Urothelium cell line (cell line): ENCODE measurements around the gene DACT3.

Experiments used
- DNase-seq: peaks from one replicate; pipeline ENCODE4 v3.0.0; 2011; ENCODE audit warnings: low spot score, mixed read lengths
- FAIRE-seq: peaks from 2 replicates; lab custom pipeline; 2011; peaks lifted over from hg19 to GRCh38; lab: Jason Lieb, UNC

The DACT3 gene, protein sequence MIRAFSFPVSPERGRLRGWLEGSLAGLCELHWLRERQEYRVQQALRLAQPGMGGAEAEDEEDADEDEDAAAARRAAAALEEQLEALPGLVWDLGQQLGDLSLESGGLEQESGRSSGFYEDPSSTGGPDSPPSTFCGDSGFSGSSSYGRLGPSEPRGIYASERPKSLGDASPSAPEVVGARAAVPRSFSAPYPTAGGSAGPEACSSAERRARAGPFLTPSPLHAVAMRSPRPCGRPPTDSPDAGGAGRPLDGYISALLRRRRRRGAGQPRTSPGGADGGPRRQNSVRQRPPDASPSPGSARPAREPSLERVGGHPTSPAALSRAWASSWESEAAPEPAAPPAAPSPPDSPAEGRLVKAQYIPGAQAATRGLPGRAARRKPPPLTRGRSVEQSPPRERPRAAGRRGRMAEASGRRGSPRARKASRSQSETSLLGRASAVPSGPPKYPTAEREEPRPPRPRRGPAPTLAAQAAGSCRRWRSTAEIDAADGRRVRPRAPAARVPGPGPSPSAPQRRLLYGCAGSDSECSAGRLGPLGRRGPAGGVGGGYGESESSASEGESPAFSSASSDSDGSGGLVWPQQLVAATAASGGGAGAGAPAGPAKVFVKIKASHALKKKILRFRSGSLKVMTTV

DNA sequence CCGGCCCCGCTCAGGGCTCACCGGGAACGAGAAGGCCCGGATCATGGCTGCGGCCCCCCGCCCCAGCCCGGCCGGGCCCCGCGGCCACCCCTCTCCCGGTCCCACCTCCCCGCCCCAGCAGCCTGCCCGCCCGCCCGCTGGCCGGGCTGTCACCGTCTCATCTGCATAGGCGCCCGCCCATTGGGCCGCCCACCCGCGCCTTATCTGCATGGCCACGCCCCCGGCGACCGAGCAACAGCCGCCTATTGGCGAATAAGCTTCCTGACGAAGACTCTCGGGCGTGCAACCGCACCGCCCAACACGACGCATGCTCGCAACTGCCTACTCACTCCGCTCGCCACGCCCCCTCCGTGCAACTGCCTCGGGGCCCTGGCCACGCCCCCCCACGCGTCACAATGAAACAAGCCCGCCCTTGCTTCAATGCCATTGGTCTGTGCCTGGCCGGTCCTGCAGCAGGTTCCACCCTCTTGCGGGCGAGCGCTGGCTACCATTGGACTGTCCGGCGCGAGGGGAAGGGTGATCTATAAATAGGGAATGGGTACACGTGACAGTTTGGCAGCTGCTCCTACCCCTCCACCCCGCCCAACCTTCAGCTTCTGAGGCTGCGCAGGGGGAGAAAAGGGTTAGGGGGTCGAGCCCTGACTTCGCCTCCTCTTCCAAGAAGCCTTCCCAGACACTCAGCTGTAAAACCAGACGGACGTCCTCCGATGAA lies at the start of gene DACT3:
DACT3 (minus strand) TSS at position 163 of the 712 bp plus-strand sequence; CDS start at position 45, 118 bp downstream.
- DNase-seq (peak; percentile 99), FAIRE-seq (peak; percentile 89)

DNA sequence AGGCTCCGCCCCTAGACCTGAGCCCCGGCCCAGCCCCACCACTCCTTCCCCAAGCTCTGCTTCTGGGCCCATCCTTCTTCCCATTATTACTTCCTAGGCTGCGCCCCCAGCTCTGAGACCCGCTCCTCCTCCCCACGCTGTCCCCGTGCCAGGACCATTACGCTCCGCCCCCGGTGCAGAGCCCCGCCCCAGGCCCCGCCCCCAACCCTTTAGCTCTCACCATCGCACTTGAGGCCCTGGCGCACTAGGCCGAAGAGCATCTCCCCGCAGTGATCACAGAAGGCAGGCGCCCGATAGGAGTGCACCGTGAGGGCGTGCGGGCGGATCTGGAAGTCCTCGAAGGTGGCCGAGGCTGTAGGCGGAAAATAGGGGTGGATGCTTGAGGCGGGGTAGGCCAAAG lies 49.7 kb upstream of the DACT3 start:
- FAIRE-seq (no peak), DNase-seq (no peak)

DNA sequence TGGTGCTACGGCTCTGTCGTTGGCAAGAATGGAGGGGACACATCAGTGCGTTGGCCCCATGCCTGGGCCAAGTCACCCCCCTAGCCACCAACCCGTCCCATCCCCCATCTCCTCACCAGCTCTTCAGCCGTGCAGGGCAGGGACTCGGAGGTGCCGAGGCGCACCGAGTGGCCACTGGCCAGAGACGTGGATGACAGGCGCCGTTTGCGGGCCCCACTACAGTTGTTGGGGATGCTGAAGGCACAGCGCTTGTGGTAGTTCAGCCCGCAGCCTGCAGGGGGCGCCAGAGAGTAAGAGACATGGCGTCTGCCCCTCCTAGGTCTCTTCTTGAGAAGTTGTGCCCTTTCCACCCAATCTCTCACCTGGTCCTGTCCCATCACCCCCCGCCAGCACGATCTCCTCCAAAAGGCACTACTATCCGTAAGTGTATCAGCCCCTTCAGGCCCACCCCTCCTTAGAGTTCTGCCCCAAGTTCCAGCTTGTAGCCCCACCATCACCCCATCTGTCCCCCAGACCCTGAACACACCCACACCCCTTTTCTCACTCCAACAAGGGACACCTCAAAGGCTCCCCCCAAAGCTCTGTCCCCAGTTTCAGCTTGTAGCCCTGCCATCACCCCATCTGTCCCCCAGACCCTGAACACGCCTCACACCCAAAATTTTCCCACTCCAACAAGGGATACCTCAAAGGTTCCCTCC lies 43.5 kb upstream of the DACT3 start:
- DNase-seq = peak; percentile 78
- FAIRE-seq = no peak

DNA sequence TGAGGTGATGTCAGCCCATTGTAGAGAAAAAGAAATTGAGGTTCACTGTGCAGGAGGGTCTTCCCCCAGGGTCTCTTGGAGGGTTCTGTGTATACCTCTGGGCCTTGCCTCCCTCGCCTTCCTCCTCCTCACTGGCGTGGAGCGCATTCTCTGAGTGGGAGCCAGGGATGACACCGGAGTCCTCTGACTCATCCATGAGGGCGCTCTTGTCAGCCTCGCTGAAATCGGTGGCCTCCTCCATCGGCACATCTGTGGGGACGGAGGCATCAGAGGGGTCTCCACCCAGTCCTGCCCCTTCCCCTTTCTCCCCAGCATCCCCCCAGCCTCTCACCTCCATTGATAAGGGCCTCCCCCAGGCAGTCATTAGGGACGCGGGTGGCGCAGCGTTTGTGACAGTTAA lies 39.7 kb upstream of the DACT3 start:
- DNase-seq = no peak
- no peak for FAIRE-seq

DNA sequence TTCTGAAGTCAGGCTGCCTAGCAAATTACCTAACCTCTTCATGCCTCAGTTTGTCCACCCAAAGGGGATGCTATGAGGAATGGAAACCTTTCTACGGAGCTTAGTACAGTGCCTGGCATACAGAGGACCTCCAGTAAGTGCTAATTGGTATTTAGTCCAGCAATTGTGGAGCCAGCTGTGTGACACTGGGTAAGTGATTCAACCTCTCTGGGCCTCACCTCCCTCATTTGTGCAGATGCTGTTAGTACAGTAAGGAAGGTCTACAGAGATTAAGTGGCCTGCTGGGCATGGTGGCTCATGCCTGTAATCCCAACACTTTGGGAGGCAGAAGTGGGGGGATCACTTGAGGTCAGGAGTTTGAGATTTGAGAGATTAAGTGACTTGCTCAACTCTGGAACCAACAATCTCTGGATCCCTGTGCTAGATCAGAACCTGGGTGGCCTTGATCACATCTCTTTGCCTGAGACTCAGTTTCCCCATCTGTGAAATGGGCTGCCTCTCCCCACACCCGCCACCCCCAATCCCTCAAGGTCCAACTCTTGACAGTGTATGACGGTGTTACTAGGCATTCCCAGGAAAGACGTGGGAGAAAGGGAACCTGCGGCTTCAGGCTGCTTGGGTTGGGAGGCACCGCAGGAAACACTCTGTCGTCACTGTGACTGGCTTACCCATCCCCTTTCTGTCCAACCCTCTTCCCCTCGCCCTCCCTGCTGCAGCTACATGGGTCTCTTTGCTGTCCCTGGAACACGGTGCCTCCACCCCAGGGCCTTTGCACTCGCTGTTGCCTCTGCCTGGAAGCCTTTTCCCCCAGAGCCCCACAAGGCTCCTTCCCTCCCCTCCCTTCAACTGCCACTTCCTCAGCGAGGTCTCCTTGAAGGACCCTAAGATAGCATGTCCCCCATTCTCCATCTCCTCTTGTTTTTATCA lies 37.7 kb upstream of the DACT3 start:
- FAIRE-seq (no peak), DNase-seq (no peak)

DNA sequence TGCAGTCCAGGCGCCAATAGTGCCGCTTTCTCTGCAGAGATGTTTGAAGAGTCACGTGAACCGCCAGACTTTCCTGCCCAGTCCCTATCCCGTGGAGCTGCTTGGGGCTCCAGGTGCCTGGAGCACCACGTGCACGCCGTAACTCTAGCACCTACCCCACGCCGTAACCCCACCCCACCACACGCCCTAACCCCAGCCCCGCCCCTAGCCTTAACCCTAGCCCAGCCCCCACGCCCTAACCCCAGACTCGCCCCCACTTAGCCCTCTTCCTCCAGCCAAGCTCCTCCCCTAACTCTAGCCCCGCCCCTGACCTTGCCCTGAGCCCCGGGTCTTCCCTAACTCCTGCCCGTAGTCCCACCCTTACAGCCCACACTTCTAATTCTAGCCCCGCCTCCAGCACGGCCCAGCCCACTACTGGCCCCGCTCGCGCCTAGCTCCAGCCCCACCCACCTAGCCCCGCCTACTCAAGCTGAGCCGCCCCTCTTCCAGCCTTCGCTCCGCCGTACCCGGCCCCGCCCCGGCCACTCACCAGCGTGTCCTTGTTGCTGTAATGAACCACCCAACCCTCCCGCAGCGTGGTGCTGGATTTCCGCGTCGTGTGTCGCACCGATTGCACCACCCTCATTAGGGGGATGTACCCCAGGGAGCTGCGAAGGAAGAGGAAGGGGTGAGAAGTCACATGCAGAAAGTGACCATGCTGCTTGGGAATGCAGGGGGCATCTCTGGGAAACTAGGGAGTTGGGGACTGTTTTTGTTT lies 36.4 kb upstream of the DACT3 start:
- no peak for DNase-seq
- no peak for FAIRE-seq

DNA sequence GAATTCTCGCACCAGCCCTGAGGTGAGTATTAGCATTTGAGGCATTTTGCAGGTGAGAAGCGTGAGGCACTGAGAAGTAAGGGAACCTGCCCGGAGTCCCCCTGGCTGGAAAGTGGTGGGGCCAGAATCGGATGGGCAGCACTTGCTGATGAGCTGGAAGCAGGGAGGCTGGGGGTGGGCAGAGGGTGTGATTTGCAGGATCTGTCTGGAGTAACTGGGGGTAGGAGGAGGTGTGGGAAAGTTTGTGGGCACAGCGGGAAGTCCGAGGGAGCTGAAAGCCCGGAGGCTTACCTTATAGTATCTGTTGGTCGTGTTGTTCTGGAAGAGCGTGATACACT lies 35.9 kb upstream of the DACT3 start:
- DNase-seq (no peak), FAIRE-seq (no peak)

DNA sequence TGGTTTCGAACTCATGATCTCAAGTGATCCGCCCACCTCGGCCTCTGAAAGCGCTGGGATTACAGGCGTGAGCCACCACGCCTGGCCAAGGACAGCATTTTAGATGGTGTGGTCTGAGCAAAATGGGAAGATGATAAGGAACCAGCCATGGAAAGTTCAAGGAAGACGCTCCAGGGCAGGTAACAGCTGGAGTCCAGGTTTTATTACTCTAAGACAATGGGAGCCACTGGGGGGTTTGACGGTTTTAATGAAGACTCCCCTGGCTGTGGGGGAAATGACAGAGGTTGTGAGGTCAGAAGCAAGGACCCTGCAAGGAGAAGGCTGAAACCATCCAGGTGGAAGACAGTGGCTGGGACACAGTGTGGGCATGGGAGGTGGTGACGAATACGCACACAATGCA lies 35.1 kb upstream of the DACT3 start:
- no peak for DNase-seq
- FAIRE-seq = no peak

DNA sequence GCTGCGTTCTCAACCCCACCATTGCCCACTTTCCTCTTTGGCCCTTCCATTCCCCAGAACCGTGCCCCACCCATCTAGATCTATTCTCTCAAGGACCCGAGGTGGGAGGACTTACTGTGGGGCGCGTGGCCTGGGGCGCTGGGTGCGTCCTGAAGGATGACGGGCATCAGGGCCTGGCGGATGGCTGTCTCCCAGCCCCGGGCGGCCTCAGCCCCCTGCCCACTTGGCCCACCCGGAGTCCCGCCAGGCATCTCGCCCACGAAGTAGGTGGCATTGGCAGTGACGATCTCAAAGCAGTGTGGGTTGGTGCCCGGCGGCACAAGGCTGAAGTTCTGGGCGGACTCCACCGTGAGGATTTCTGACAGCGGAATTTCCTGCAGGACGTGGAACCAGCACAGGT lies 32.8 kb upstream of the DACT3 start:
- FAIRE-seq = no peak
- no peak for DNase-seq

DNA sequence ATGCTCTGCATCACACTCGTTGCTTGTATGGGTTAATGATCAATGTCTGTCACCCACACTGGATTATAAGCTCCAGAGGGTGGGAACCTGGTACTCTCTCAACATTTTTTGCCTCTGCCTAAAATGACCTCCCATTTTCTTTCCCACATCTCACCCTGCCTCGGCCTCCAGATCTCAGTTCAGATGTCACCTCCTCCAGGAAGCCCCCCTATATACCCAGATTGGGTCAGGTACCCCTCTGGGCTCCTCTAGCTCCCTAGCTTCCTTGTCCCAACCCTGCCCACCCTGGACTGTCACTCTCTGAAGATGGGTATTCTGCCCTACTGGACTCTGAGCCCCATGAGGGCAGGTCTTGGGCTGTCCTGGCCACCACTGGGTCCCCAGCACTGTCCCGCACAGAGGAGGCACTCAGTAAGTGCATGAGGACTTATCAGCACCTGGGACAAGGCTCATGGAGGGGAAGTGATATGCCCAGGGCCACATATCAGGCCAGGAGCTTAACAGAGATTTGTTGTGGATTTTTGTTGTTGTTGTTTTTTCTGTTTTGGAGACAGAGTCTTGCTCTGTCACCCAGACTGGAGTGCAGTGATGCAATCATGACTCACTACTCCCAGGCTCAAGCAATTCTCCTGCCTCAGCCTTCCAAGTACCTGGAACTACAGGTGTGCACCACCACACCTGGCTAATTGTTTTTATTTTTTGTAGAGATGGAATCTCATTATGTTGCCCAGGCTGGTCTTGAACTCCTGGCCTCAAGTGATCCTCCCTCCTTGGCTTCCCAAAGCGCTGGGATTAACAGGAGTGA lies 32.1 kb upstream of the DACT3 start:
- DNase-seq (no peak), FAIRE-seq (no peak)

DNA sequence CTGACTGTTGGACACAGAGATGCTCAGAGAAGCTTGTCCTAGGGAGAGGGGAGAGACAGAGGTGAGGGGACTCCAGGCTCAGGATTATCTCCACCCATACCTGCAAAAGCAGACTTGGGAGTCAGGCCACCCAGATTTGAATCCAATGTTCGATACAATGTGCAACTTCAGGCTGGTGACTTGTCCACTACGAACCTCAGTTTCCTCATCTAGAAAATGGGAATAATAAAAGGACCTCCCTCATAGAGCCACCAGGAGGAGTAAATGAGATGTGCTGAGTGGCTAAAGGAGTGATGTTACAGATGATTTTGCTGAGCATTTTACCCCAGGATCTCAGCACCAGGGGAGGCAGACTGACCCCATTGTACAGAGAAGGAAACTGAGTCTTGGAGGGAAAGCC lies 31.0 kb upstream of the DACT3 start:
- DNase-seq = no peak

DNA sequence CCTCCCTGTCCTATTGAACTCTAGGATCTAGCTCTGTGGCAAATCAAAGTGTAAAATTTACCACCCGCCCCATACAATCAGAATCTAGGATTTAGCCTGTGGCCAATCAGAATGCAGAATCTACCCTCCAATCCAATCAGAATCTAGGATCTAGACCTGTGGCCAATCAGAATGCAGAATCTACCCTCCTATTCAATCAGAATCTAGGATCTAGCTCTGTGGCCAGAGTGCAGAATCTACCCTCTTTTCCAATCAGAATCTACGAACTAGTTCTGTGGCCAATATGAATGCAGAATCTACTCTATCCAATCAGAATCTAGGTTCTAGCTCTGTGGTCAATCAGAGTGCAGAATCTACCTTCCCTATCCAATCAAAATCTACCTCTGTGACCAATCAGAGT lies 30.1 kb upstream of the DACT3 start:
- FAIRE-seq = no peak
- no peak for DNase-seq

More for the DNA sequence above, 31.0 kb upstream of the DACT3 start:
- FAIRE-seq = no peak

DNA sequence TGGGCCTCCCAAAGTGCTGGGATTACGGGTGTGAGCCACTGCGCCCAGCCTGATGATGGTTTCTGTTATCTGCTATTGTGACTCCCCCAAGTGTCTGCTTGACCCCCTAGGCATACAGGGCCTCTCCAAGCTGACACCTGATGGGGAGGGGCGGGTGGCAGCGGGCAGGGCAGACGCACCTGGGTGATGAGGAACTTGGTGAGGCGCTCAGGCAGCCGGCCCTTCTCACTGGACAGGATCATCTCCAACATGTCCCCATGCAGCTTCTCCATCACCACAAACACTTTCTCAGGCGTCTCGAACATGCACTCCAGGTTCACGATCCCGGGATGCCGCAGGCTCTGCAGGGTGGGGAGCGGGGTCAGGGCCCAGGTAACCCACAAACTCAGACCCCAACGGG lies 28.4 kb upstream of the DACT3 start:
- no peak for DNase-seq
- no peak for FAIRE-seq

DNA sequence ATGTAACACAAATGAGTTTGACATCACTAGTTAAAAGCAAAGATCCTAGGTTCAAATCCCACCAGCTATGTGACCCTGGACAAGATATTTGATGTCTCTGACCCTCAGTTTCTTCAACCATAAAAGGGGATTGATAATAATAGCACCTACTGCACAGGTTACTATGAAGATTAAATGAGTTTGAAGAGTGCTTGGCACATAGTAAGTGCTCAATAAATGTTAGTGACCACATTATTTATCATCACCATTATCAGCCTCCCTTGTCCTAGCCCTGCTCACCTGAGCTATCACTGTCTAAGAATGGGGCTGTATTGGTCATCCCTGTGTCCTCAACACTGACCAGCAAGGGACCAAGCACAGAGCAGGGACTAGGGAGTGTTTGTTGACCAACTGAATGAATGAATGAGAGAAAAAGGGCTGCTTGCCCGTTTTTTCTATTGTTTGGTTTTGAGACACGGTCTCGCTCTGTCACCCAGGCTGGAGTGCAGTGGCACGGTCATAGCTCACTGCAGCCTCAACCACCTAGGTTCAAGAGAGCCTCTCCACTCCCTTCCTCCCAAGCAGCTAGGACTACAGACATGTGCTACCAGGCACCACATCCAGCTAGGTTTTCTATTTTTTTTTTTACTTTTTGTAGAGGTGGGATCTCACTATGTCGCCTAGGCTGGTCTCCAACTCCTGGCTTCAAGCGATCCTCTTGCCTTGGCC lies 26.6 kb upstream of the DACT3 start:
- no peak for DNase-seq
- no peak for FAIRE-seq

DNA sequence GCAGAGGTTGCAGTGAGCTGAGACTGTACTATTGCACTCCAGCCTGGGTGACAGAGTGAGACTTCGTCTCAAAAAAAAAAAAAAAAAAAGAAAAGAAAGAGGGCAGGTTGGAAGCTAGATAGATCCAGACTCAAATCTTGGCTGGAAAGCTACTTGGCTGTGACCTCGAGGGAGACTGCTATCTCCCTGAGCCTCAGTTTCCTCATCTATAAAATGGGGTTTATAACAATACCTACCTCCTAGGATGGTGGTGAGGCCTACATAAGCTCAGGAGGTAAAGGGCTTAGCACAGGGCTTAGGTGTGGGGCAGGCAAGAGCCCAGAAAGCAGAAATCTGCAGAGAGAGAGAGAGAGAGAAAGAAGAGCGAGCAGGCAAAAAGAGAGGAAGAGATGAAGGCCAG lies 24.2 kb upstream of the DACT3 start:
- no peak for DNase-seq
- no peak for FAIRE-seq

DNA sequence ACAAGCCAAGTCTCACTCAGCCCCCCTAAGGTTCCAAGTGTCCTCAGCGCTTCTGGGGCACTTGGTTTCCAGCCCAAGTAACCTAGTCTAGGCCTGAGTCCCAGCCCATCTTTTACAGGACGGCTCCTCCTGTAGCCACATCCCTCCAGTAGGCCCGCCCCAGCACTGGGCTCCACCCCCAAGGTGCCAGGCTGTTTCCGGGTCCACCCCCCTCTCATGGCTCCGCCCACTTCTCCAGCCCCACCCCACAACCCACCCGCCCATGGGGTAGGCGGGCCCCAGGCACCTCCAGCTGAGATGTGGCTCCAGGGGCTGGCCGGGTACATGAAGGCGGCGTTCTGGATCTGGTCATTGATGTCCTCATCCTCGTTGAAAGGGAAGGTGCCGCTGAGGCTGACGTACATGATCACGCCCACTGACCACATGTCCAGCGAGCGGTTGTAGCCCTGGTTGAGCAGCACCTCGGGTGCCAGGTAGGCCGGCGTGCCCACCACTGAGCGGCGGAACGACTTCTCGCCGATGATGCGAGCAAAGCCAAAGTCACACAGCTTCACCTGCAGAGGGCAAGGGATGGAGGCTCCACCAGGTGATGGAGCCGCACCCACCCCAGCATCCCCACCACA lies 17.2 kb upstream of the DACT3 start:
- FAIRE-seq (peak; percentile 40), DNase-seq (peak; percentile 61)

DNA sequence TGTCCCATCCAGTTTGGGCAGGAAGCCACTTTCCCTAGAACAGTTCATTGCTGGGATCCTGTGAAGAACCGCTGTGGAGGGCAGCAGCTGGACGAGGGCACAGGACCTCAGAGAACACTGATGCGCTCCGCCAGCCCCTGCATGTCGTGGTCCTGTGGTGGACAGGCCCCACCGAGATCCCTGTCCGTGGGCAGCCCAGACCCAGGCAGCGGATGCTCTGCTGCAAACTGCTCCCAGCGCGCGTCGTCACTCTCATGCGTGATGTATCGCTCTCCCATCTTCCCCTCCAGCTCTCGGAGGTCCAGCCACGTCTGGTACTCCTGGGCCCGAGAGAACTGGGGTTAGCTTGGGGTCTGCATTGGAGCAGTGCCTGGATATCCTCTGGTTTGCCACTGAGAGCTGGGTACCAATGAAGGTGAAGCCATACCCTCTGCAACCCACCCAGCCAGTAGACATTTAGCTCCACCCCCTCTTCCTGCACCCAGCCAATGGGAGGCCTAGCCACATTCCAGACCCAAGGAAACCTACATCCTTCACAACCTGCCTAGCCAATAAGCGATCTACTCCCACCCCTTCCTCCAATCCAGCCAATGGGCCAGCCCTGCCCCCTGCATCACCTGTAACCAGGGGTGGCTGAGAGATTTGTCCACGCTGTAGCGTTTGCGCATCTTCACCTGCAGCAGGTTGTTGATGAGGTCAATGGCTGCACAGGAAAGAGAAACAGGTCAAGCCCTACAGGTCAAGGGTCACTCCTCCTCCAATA lies 13.6 kb upstream of the DACT3 start:
- FAIRE-seq = no peak
- no peak for DNase-seq
